ENCODE results near the gene FAM76B. TPM values are rescaled to one million over a fixed set of nuclear protein-coding genes. Genes with fewer than 3 reads are reported as not detected.

FAM76B gene
- total RNA-seq, 1 donor from 2014 or later = 19.5 TPM

GRCh38 chr11:95805869-95806268 lies 16.3 kb upstream of the FAM76B start:
- no peaks in the 10 kb centered on the region for H3K27me3 Mint-ChIP-seq (ENCODE audit: low read depth)
- no peak for TF ChIP-seq CTCF (IDR thresholded peaks at IDR 0.05)
- no peak overlapping the region for H3K4me3 Mint-ChIP-seq (ENCODE audit: unreplicated experiment)
- H3K27ac Mint-ChIP-seq (ENCODE audit: unreplicated experiment) = no peak overlapping the region
- DNase-seq (ENCODE audit: low spot score) = no peak
- H3K9me3 Mint-ChIP-seq (ENCODE audit: low read depth) = peaks cover 21% of the 10 kb centered on the region
- H3K4me1 Mint-ChIP-seq (ENCODE audit: low read depth) = peaks cover 3% of the 10 kb centered on the region
- peaks cover 19% of the 10 kb centered on the region for H3K36me3 Mint-ChIP-seq (ENCODE audit: low read depth)

GRCh38 chr11:95803973-95804372 lies 14.4 kb upstream of the FAM76B start:
- no peak for DNase-seq (ENCODE audit: low spot score)
- Mint-ChIP-seq H3K27me3 (ENCODE audit: low read depth) (no peaks in the 10 kb centered on the region), H3K36me3 (ENCODE audit: low read depth) (peaks cover 26% of the 10 kb centered on the region), H3K27ac (ENCODE audit: unreplicated experiment) (no peak overlapping the region), H3K4me3 (ENCODE audit: unreplicated experiment) (no peak overlapping the region), H3K4me1 (ENCODE audit: low read depth) (peaks cover 3% of the 10 kb centered on the region), H3K9me3 (ENCODE audit: low read depth) (peaks cover 12% of the 10 kb centered on the region)
- no peak for TF ChIP-seq CTCF (IDR thresholded peaks at IDR 0.05)

GRCh38 chr11:95802806-95803205 lies 13.2 kb upstream of the FAM76B start:
- peaks cover 5% of the 10 kb centered on the region for H3K9me3 Mint-ChIP-seq (ENCODE audit: low read depth)
- no peaks in the 10 kb centered on the region for H3K27me3 Mint-ChIP-seq (ENCODE audit: low read depth)
- TF ChIP-seq CTCF (IDR thresholded peaks at IDR 0.05) = no peak
- DNase-seq (ENCODE audit: low spot score) = no peak
- H3K4me3 Mint-ChIP-seq (ENCODE audit: unreplicated experiment) = no peak overlapping the region
- H3K4me1 Mint-ChIP-seq (ENCODE audit: low read depth) = peaks cover 3% of the 10 kb centered on the region
- peaks cover 22% of the 10 kb centered on the region for H3K36me3 Mint-ChIP-seq (ENCODE audit: low read depth)
- no peak overlapping the region for H3K27ac Mint-ChIP-seq (ENCODE audit: unreplicated experiment)

- no peak for TF ChIP-seq CTCF (IDR thresholded peaks at IDR 0.05)
- H3K27ac Mint-ChIP-seq (ENCODE audit: unreplicated experiment) = no peak overlapping the region
- peaks cover 3% of the 10 kb centered on the region for H3K4me1 Mint-ChIP-seq (ENCODE audit: low read depth)
- H3K4me3 Mint-ChIP-seq (ENCODE audit: unreplicated experiment) = no peak overlapping the region
- no peaks in the 10 kb centered on the region for H3K27me3 Mint-ChIP-seq (ENCODE audit: low read depth)
- peaks cover 13% of the 10 kb centered on the region for H3K36me3 Mint-ChIP-seq (ENCODE audit: low read depth)
- H3K9me3 Mint-ChIP-seq (ENCODE audit: low read depth) = no peaks in the 10 kb centered on the region
- no peak for DNase-seq (ENCODE audit: low spot score)
Observed at GRCh38 chr11:95800438-95800837, 10.9 kb upstream of the FAM76B start.

GRCh38 chr11:95799546-95799945 lies 10.0 kb upstream of the FAM76B start:
- no peak for DNase-seq (ENCODE audit: low spot score)
- no peaks in the 10 kb centered on the region for H3K9me3 Mint-ChIP-seq (ENCODE audit: low read depth)
- peaks cover 13% of the 10 kb centered on the region for H3K36me3 Mint-ChIP-seq (ENCODE audit: low read depth)
- H3K27me3 Mint-ChIP-seq (ENCODE audit: low read depth) = no peaks in the 10 kb centered on the region
- peaks cover 3% of the 10 kb centered on the region for H3K4me1 Mint-ChIP-seq (ENCODE audit: low read depth)
- TF ChIP-seq CTCF (IDR thresholded peaks at IDR 0.05) = no peak
- no peak overlapping the region for H3K27ac Mint-ChIP-seq (ENCODE audit: unreplicated experiment)
- H3K4me3 Mint-ChIP-seq (ENCODE audit: unreplicated experiment) = no peak overlapping the region

Measured in chondrocyte (in vitro differentiated cells).